HG03378 (cell line): ENCODE measurements around the gene ZNF444.
"Not testable (repeated sequence)": the region's sequence is repeated elsewhere in the genome, so short reads cannot be mapped to it uniquely, and the experiment has no call there.

Experiments used
- ATAC-seq: cut with Tn5 transposase; IDR thresholded peaks from one replicate; pipeline ENCODE4 v1.9.1; 2021; ENCODE audit warnings: mild to moderate bottlenecking, moderate library complexity; ENCODE audit not compliant: unreplicated experiment

ZNF444 gene

DNA sequence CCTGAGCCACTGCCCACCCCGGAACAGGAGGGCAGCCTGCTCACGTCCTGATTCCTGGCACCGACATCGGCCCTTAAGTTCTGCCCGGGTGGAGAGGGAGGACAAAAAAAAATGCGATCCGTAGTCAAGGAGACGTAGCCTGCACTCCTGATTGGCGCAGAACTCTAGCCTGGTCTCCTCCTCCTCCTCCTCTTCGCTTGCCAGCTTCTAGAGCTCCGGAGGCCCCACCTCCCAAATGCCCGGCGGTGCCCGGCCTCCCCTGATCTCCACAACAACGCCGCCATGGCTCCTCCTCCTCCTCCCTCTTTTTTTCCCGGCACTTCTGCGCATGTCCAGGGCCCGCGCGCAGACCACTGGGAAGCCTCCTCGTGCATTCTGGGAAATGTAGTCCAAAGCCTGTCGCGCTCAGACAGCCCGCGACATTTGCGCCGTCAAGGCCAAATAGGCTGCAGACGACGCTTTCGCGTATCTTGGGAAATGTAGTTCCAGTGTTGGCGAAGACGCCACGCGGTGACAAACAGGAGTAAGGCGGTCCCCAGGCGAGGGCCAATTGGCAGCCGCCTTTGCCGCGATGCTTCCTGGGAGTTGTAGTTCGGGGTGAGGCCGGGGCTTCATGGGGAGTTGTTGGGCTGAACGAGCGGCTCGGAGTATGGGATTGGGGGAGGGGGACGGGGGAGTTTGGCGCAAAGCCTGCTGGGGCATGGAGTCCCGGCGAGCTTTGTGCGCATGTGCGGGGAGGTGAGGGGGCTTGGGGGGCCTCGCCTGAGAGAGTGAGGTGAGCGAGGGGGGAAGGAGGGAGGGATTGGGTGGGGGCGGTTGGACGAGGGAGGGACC lies at the start of gene ZNF444:
TSS of gene ZNF444 (plus strand) at position 705 of the 834 bp plus-strand sequence. CDS start 5,625 bp downstream, outside the sequence.
- ATAC-seq, result peak; percentile 88

DNA sequence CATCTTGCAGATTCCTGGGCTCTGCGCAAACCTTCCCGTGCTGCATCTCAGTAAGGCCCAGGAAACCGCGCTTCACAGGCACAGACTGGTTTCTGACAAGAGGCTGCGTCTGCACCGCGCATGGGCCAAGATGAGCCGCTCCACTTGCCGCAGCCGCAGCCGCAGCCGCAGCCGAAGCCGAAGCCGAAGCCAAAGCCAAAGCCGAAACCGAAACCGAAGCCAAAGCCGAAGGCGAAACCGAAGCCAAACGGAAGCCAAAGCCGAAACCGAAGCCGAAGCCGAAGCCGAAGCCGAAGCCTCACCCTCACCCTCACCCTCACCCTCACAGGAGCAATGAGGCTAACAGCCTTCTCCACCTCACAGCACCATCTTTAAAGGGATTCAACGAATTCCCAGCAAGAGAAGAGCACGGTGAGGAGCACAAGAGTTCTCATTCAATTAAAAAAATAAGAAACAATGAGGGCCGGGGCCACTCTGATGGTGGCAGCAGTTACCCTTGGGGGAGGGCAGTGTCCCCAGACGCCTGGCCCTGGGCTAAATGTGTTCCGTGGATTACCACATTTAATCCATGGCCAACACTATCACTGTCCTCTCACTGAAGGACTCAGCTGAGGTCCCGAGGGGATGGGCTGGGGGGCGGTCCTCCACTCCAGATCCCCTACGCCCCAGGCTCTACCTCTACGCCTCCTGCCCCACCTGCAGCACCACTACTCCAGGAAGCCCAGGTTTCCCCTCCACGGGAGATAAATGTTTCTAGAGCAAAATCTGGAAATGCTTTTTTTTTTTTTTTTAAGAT lies 49.1 kb upstream of the ZNF444 start:
- no peak for ATAC-seq

- ATAC-seq, result no peak
These were observed 48.1 kb upstream of the ZNF444 start for GRCh38 chr19:56092685-56093631.

DNA sequence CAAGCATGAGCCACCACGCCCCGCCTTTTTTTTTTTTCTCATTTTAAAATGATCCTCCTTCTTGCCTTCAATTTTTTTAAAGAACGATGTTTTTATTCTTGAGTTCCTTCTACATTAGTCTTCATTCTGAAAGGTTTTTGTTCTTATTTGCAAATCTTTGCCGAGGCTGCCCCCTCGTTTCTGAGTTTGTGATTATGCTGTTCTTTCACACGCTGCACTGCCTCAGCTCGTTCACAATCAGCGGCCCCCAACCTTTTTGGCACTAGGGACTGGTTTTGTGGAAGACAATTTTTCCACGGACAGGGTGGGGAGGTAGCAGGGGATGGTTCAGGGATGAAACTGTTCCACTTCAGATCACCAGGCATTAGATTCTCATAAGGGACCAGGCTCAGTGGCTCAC lies 46.6 kb upstream of the ZNF444 start:
- no peak for ATAC-seq

- ATAC-seq, result no peak
These were observed 44.4 kb upstream of the ZNF444 start for GRCh38 chr19:56096665-56097064.

GRCh38 chr19:56097306-56097705 lies 43.8 kb upstream of the ZNF444 start:
- no peak for ATAC-seq

GRCh38 chr19:56097776-56098175 lies 43.3 kb upstream of the ZNF444 start:
- ATAC-seq, result no peak

DNA sequence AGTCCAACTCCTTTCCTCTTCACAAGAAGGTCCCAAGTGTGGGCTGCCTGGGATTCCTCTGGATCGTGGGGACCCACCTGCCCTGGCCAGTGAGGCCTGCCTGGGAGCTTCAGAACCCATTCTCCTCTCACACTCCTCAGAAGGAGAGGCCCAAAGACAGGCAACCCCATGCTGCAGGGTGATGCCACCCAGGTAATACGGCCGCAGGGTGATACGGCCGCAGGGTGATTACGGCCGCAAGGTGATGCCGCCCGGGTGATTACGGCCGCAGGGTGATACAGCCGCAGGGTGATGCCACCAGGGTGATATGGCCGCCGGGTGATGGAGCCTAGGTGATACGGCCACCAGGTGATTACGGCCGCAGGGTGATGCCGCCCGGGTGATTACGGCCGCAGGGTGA lies 42.9 kb upstream of the ZNF444 start:
- not testable (repeated sequence) for ATAC-seq

DNA sequence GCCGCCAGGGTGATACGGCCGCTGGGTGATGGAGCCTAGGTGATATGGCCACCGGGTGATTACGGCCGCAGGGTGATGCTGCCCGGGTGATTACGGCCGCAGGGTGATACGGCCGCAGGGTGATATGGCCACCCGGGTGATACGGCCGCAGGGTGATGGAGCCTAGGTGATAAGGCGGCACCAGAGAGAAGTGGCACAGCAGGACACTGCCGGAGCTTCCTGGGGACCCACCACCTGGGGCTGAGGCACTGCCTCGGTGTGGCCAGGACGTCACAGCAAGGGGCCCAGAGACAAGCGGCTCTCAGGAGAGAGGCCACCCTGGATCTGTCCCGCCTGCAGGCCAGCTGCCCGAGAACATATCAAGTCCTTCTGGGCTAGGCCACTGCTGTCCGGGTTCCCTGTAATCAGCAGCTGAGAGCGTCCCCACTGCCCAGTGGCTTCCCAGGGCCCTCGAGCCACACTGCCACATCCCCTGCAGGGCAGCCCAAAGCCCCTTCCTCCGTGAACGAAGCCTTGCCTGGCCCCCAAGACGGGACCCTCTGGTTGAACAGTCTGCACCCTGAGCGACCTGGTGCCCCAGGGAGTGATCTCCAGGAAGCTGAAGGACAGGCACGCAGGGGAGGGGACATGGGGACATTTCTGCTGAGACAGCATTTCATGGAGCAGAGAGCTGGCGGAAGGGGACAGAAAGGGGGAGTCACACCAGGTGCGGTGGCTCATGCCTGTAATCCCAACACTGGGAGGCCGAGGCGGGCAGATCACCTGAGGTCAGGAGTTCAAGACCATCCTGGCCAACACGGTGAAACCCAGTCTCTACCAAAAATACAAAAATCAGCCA lies 42.1 kb upstream of the ZNF444 start:
- ATAC-seq, result no peak

- ATAC-seq, result no peak
These were observed 41.2 kb upstream of the ZNF444 start for GRCh38 chr19:56099638-56100539.

DNA sequence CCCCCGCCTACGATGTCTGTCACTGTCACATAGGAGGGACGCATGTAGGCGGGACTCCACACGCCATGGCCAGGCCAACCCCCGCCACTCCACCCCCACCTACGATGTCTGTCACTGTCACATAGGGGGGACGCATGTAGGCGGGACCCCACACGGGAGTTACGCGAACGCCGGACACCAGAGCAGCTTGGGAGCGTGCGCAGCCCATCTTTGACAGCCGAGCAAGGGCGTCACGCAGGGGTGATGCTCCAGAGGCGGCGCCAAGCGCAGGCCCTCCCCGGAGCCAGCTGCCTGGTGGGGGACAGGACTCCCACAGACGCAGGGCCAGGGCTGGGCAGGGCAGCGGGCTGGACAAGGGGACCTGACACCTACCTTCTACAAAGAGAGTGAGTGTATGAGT lies 40.0 kb upstream of the ZNF444 start:
- no peak for ATAC-seq

DNA sequence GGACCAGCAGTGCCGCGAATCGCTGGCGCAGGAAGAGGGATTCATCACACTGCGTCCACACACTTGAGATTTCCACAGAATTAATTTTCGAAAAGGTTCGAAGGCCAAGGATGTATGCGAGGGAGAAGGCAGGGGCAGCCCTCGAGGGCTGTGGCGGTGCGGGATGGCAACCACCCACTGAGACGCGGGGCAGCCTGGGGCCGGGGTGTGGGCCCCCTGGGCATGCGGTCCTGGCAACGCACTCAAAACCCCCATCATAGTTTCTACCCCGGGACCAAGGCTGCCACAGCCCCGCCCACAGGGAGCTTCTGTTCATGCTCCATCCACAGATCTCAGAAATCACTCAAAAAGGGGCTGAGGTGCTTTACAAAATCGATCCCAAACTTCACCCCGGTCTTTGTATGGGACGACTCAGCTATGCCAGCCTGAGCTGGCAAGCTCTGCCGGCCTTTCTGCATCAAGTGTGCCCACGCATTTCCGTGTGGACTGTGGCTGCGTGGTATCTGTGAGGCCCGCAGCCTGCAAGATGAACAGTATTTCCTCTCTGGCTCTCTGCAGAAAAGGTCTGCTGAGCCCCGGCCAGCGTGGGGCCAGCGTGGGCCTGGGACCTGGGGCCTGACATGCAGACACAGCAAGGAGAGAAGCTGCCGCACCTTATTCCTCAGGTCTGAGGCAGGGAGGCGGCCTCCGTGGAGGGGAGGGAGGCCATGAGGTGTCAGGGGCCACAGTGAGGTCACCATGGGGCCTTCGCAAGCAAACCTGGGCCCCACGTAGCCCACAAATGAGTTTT lies 39.1 kb upstream of the ZNF444 start:
- no peak for ATAC-seq

- ATAC-seq, result no peak
These were observed 38.0 kb upstream of the ZNF444 start for GRCh38 chr19:56103027-56103614.

DNA sequence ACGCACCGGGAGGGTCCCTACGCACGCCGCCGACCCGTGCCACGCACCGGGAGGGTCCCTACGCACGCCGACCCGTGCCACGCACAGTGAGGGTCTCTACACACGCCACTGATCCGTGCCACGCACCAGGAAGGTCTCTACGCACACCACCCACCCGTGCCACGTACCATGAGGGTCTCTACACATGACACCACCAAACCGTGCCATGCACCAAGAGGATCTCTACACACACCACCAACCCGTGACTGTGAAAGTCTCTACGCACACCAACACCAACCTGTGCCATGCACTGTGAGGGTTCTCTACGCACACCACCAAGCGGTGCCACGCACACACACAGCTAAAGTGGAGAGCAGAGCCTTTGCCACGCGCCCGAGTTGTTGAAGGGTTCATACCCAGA lies 36.7 kb upstream of the ZNF444 start:
- ATAC-seq, result no peak

- ATAC-seq, result no peak
These were observed 35.9 kb upstream of the ZNF444 start for GRCh38 chr19:56105090-56105701.

GRCh38 chr19:56105831-56106396 lies 35.2 kb upstream of the ZNF444 start:
- not testable (repeated sequence) for ATAC-seq

DNA sequence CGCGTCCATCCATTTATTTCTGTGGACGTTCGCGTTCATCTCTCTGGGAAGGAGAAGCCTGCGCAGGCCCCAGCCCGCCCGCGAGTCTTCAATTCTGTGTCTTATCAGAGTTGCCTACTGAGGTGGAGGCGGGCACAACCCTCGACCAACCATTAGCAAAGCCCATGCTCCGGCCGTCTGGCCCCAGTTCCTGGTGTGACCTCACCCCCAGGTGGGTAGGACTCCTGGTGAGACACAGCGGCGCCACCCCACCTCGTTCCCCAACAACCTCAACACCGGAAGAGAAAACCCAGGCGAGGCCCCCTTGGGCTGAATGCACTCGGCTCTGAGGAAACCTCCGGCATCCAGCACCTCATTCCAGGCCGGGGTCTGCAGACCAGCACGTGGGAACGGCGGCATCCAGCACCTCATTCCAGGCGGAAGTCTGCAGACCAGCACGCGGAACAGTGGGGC lies 34.7 kb upstream of the ZNF444 start:
- no peak for ATAC-seq
